Smooth muscle cell (in vitro differentiated cells): ENCODE measurements around the gene CLINT1. TPM values are rescaled to one million over a fixed set of nuclear protein-coding genes. Genes with fewer than 3 reads are reported as not detected.

ENCODE experiments used
- DNase-seq: peaks from one replicate; lab custom pipeline; 2025; ENCODE audit not compliant: unreplicated experiment; lab: John Stamatoyannopoulos, UW
- H2AFZ ChIP-seq: fragments of 200-600 bp; sonication (generic); 2 replicates; pipeline ENCODE4 v1.6.0; 2016; ENCODE audit warnings: antibody characterized with exemption, low read depth, mild to moderate bottlenecking
- H3F3A ChIP-seq: fragments of 200-600 bp; sonication (generic); 2 replicates; pipeline ENCODE4 v1.6.0; 2017; ENCODE audit warnings: antibody characterized with exemption, low read depth
- H3K27ac ChIP-seq: fragments of 200-600 bp; sonication (generic); 2 replicates; pipeline ENCODE4 v1.5.1; 2016; ENCODE audit warnings: low read depth, mild to moderate bottlenecking
- H3K27me3 ChIP-seq: fragments of 200-600 bp; sonication (generic); 2 replicates; pipeline ENCODE4 v1.6.1; 2016; ENCODE audit warnings: low read depth, mild to moderate bottlenecking
- H3K36me3 ChIP-seq: fragments of 200-600 bp; sonication (generic); 2 replicates; pipeline ENCODE4 v1.5.1; 2016; ENCODE audit warnings: low read depth
- H3K4me1 ChIP-seq: fragments of 200-600 bp; sonication (generic); 2 replicates; pipeline ENCODE4 v1.5.1; 2016; ENCODE audit warnings: low read depth
- H3K4me2 ChIP-seq: fragments of 200-600 bp; sonication (generic); 2 replicates; pipeline ENCODE4 v1.6.0; 2016; ENCODE audit warnings: mild to moderate bottlenecking
- H3K4me3 ChIP-seq: fragments of 200-600 bp; sonication (generic); 2 replicates; pipeline ENCODE4 v1.5.1; 2016; ENCODE audit warnings: mild to moderate bottlenecking
- H3K79me2 ChIP-seq: fragments of 200-600 bp; sonication (generic); 2 replicates; pipeline ENCODE4 v1.6.0; 2016; ENCODE audit warnings: low read depth, mild to moderate bottlenecking
- H3K9ac ChIP-seq: fragments of 200-600 bp; sonication (generic); 2 replicates; pipeline ENCODE4 v1.6.0; 2016; ENCODE audit warnings: low read depth
- H3K9me3 ChIP-seq: fragments of 200-600 bp; sonication (generic); replicated peaks from 2 replicates; pipeline ENCODE4 v1.5.1; 2016; ENCODE audit warnings: low read depth
- H4K20me1 ChIP-seq: fragments of 200-600 bp; sonication (generic); 2 replicates; pipeline ENCODE4 v1.6.0; 2016; ENCODE audit warnings: low read depth
- WGBS: methylation state at CpG from one replicate; pipeline ENCODE4 v1.1.7; 2016; ENCODE audit warnings: low lambda C conversion rate; 5-methylcytosine and 5-hydroxymethylcytosine counted together
- polyA plus RNA-seq: library from polyadenylated mRNA; unstranded; fragments of >200 nt; fragmentation: Nextera tagmentation; extraction: Ambion mirVana; gene quantifications from 2 replicates; pipeline ENCODE4 v1.2.1, GENCODE V29; 2016
- total RNA-seq: library from RNA; depleted of rRNA; stranded (reverse); fragments of >200 nt; gene quantifications from 2 replicates; pipeline ENCODE4 v1.2.3, GENCODE V29; 2014
- TF ChIP-seq, protein P1 (sequence below): fragments of 200-600 bp; sonication (generic); IDR thresholded peaks from 2 replicates; pipeline ENCODE4 v1.5.1; 2017; ENCODE audit warnings: borderline replicate concordance, mild to moderate bottlenecking, antibody characterized with exemption; ENCODE audit not compliant: insufficient read depth, poor library complexity, severe bottlenecking

CLINT1 gene
- total and polyA plus RNA-seq, 2 experiments from 2014 or later, result 63.5 to 83.9 TPM

DNA sequence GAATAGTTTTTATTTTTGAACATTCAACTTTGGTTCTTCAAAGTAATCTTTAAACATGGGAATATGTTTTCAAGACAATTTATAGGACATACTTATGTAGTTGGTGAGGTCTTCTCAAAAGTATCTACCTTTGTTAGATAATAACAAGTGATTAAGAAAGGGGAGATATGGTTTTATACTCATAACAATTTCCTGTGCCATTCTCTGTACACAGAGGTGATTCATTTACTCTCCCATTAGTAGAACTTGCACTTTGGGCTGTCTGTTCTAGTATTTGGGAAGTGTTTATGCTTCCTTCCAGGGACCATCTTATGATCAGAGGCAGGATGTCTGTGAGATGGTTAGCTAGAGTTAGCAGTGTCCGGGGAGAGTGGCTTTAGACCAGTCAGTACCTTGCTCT is 100.2 kb downstream of the CLINT1 start:
- peaks cover 3% of the 10 kb centered on the region for H3K36me3 ChIP-seq
- H3K27me3 ChIP-seq, result no peaks in the 10 kb centered on the region
- DNase-seq, result no peak
- no peaks in the 10 kb centered on the region for H3K79me2 ChIP-seq
- no peak overlapping the region for H3K9ac ChIP-seq
- TF ChIP-seq, protein P1, sequence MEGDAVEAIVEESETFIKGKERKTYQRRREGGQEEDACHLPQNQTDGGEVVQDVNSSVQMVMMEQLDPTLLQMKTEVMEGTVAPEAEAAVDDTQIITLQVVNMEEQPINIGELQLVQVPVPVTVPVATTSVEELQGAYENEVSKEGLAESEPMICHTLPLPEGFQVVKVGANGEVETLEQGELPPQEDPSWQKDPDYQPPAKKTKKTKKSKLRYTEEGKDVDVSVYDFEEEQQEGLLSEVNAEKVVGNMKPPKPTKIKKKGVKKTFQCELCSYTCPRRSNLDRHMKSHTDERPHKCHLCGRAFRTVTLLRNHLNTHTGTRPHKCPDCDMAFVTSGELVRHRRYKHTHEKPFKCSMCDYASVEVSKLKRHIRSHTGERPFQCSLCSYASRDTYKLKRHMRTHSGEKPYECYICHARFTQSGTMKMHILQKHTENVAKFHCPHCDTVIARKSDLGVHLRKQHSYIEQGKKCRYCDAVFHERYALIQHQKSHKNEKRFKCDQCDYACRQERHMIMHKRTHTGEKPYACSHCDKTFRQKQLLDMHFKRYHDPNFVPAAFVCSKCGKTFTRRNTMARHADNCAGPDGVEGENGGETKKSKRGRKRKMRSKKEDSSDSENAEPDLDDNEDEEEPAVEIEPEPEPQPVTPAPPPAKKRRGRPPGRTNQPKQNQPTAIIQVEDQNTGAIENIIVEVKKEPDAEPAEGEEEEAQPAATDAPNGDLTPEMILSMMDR, result no peak
- H3K9me3 ChIP-seq, result no peaks in the 10 kb centered on the region
- H3K27ac ChIP-seq, result no peak overlapping the region
- H3K4me2 ChIP-seq, result no peak overlapping the region
- WGBS, result 95% methylated on average over 1 of the region's 1 CpG
- H4K20me1 ChIP-seq, result no peaks in the 10 kb centered on the region
- peaks cover 5% of the 10 kb centered on the region for H3K4me1 ChIP-seq
- H3F3A ChIP-seq, result no peaks in the 10 kb centered on the region
- H2AFZ ChIP-seq, result no peak overlapping the region
- H3K4me3 ChIP-seq, result no peak overlapping the region

DNA sequence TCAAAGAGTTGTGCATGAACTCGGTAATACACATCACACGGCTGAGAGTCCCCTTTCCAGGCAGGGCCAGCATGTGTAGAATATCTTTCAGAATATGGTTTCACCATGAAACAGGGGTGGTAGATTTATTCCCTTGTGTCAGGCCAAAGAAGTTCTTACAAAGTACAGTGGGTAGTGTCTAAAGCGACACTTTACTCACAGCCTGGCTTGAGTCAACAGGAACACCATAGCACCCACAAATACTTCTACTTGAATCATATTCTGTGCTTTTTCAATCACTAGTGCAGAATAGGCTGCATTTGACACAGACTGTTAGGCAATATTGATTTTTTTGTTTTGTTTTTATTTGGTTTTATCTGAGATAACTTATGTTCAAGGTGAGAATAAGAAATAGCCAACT is 102.8 kb downstream of the CLINT1 start:
- H3K4me2 ChIP-seq, result no peak overlapping the region
- H4K20me1 ChIP-seq, result no peaks in the 10 kb centered on the region
- no peak overlapping the region for H2AFZ ChIP-seq
- H3K9me3 ChIP-seq, result no peaks in the 10 kb centered on the region
- H3K36me3 ChIP-seq, result peaks cover 3% of the 10 kb centered on the region
- no peaks in the 10 kb centered on the region for H3F3A ChIP-seq
- no peaks in the 10 kb centered on the region for H3K4me1 ChIP-seq
- 93% methylated on average over 3 of the region's 3 CpGs for WGBS
- no peak overlapping the region for H3K27ac ChIP-seq
- DNase-seq, result no peak
- H3K9ac ChIP-seq, result no peak overlapping the region
- no peak overlapping the region for H3K4me3 ChIP-seq
- TF ChIP-seq, protein P1, result no peak
- no peaks in the 10 kb centered on the region for H3K27me3 ChIP-seq
- H3K79me2 ChIP-seq, result no peaks in the 10 kb centered on the region

DNA sequence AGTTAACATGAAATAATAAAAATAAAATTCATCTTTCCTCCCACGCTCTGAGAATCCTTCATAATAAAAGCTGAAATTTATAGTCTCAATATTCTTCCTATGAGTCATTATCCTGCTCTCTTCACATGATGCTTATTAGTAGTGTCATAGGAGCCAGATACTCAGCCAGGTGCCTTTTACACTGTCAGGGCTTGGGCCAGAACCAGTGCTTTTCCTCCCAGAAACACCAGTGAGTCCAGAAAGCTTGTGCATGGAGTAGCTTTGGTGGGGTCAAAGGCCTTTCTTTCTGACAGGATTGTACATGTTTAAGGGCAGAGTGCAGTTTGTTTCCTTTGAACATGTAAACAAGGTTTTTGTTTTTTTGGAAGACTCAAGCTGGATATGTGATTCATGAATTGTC is 108.6 kb downstream of the CLINT1 start:
- peak overlapping the region; percentile 3 for H3K4me2 ChIP-seq
- H3K36me3 ChIP-seq, result peaks cover 3% of the 10 kb centered on the region
- no peaks in the 10 kb centered on the region for H3K27me3 ChIP-seq
- WGBS, result 100% methylated on average over 1 of the region's 1 CpG
- H3K4me3 ChIP-seq, result no peak overlapping the region
- no peak overlapping the region for H2AFZ ChIP-seq
- no peak for DNase-seq
- H3K27ac ChIP-seq, result no peak overlapping the region
- peaks cover 3% of the 10 kb centered on the region for H3K4me1 ChIP-seq
- TF ChIP-seq, protein P1, result no peak
- H4K20me1 ChIP-seq, result no peaks in the 10 kb centered on the region
- peaks cover 5% of the 10 kb centered on the region for H3K79me2 ChIP-seq
- H3K9ac ChIP-seq, result no peak overlapping the region
- no peaks in the 10 kb centered on the region for H3F3A ChIP-seq
- H3K9me3 ChIP-seq, result no peaks in the 10 kb centered on the region

DNA sequence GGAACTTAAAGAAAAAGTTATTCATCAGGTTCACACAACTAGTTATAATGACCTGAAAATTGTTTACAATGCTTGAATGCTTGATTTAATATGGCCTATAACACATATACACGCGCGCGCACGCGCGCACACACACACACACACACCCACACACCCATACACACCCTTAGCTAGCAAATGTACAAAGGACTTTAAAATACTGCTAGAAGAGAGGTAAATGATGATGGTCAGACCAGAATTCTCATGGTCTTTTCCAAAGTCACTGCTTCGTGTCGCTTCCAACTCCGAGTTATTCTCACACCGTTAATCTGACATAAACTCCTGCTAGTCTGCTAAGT is 109.5 kb downstream of the CLINT1 start:
- 77% methylated on average over 11 of the region's 11 CpGs for WGBS
- Histone ChIP-seq H3K4me2 (peak overlapping the region; percentile 19), H3K27ac (no peak overlapping the region)

More for the DNA sequence above, 109.5 kb downstream of the CLINT1 start:
- peaks cover 3% of the 10 kb centered on the region for H3K4me1 ChIP-seq
- no peaks in the 10 kb centered on the region for H4K20me1 ChIP-seq
- no peak overlapping the region for H3K9ac ChIP-seq
- H3K27me3 ChIP-seq, result no peaks in the 10 kb centered on the region
- H3K4me3 ChIP-seq, result no peak overlapping the region
- H3K9me3 ChIP-seq, result no peaks in the 10 kb centered on the region
- DNase-seq, result no peak
- H2AFZ ChIP-seq, result no peak overlapping the region
- TF ChIP-seq, protein P1, result no peak
- H3K79me2 ChIP-seq, result peaks cover 5% of the 10 kb centered on the region
- H3K36me3 ChIP-seq, result no peaks in the 10 kb centered on the region
- H3F3A ChIP-seq, result no peaks in the 10 kb centered on the region
